ENCODE results near the gene MARK1.

DNA sequence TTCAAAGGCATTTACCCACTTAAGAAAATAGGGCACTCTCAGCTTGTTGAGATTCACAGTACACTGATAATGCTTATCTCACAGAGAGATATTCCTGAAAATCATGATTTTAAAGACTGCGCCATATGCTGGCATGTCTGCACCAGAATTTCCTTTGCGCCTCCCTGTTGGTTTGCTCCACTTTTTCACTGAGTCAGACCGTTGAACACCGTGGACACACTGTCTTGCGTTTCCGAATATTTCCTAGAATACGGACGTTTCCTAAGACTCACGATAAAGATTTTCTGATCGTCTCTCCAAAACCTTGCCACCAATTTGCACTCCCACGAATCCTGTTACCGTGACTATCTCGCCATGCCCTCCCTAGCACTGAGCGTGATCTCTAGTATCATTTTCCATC is 161.7 kb downstream of the MARK1 start:
- TF ChIP-seq BHLHE40 (IDR thresholded peaks at IDR 0.05; ENCODE audit: borderline replicate concordance) (no peak), FOXM1 (IDR thresholded peaks at IDR 0.05; ENCODE audit: borderline replicate concordance) (no peak), FOXA1 (IDR thresholded peaks at IDR 0.05) (no peak), PKNOX1 (IDR thresholded peaks at IDR 0.05) (no peak), SP1 (IDR thresholded peaks at IDR 0.05) (no peak), TARDBP (IDR thresholded peaks at IDR 0.05) (no peak), SUZ12 (IDR thresholded peaks at IDR 0.05) (no peak), NFRKB (IDR thresholded peaks at IDR 0.05) (no peak), LEF1 (IDR thresholded peaks at IDR 0.05; ENCODE audit: borderline replicate concordance) (no peak), ARNT (IDR thresholded peaks at IDR 0.05) (no peak), CTBP1 (IDR thresholded peaks at IDR 0.05; ENCODE audit: borderline replicate concordance) (no peak), ZNF384 (IDR thresholded peaks at IDR 0.05) (no peak), L3MBTL2 (conservative IDR thresholded peaks at IDR 0.05) (no peak), ELF4 (IDR thresholded peaks at IDR 0.05) (no peak)

All from HEK293T (cell line).